Suprapubic skin (tissue), 2 donors: Measurements from ENCODE around the gene AFAP1L2.

Source experiments
- EP300 ChIP-seq: sonication (generic); formaldehyde crosslinking; IDR thresholded peaks from one replicate; pipeline ENCODE4 v1.6.1; 2017; ENCODE audit warnings: antibody characterized with exemption
- POLR2A ChIP-seq, 2 donors: fragments of 450-650 bp; IDR thresholded peaks; one replicate each; pipeline ENCODE4 v1.6.1; 2017; ENCODE audit warnings: antibody characterized with exemption in 2 of 2, mild to moderate bottlenecking in 2 of 2, moderate library complexity in 2 of 2

- TF ChIP-seq EP300 (no peak), POLR2A (IDR thresholded peaks at IDR 0.05) (no peak)
Measured at GRCh38 chr10:114392112-114392835, 12.0 kb downstream of the AFAP1L2 start.
